SK-N-SH (cell line): ENCODE measurements around the gene DIO3.

ENCODE experiments used
- CTCF ChIP-seq: fragments of 200-600 bp; sonication (generic); IDR thresholded peaks from 2 replicates; pipeline ENCODE4 v1.6.1; 2017; ENCODE audit warnings: antibody characterized with exemption, mild to moderate bottlenecking, moderate library complexity
- EP300 ChIP-seq, 2 experiments: IDR thresholded peaks; 2 replicates each; pipeline versions ENCODE4 v1.4.0 to v1.6.1; 2012; ENCODE audit warnings: borderline replicate concordance in 1 of 2, low read depth in 1 of 2, low read length in 1 of 2
- EZH2phosphoT487 ChIP-seq: fragments of 200-600 bp; sonication (generic); IDR thresholded peaks from 2 replicates; pipeline ENCODE4 v1.6.1; 2017; ENCODE audit warnings: low read depth, mixed run types, mild to moderate bottlenecking, antibody characterized with exemption, moderate library complexity, borderline replicate concordance
- GABPA ChIP-seq: IDR thresholded peaks from 2 replicates; pipeline ENCODE4 v1.4.0; 2012; ENCODE audit warnings: low read depth, mild to moderate bottlenecking
- IRF3 ChIP-seq: fragments of 150-350 bp; IDR thresholded peaks from 2 replicates; pipeline ENCODE4 v1.6.1; 2016; ENCODE audit warnings: mild to moderate bottlenecking, low read depth, low read length
- JUND ChIP-seq: IDR thresholded peaks from 2 replicates; pipeline ENCODE4 v1.4.0; 2012
- PBX3 ChIP-seq: IDR thresholded peaks from 2 replicates; pipeline ENCODE4; 2012
- POLR2AphosphoS5 ChIP-seq: IDR thresholded peaks from 2 replicates; pipeline ENCODE4 v1.6.1; 2012; ENCODE audit warnings: low read depth, low read length
- RAD21 ChIP-seq: IDR thresholded peaks from 2 replicates; pipeline ENCODE4 v1.6.1; 2012; ENCODE audit warnings: mild to moderate bottlenecking, low read length
- RCOR1 ChIP-seq: fragments of 150-350 bp; IDR thresholded peaks from 2 replicates; pipeline ENCODE4 v1.6.1; 2017; ENCODE audit warnings: antibody characterized with exemption, low read length
- REST ChIP-seq: IDR thresholded peaks from 2 replicates; pipeline ENCODE4 v1.6.1; 2012; ENCODE audit warnings: mild to moderate bottlenecking, low read depth, low read length, moderate library complexity
- TAF1 ChIP-seq: IDR thresholded peaks from 2 replicates; pipeline ENCODE4 v1.6.1; 2012; ENCODE audit warnings: low read depth, mild to moderate bottlenecking, low read length, moderate library complexity, borderline replicate concordance
- USF1 ChIP-seq: IDR thresholded peaks from 2 replicates; pipeline ENCODE4 v1.4.0; 2012; ENCODE audit warnings: low read depth, borderline replicate concordance
- YY1 ChIP-seq: IDR thresholded peaks from 2 replicates; pipeline ENCODE4 v1.4.0; 2012; ENCODE audit warnings: low read depth, mild to moderate bottlenecking

GRCh38 chr14:101575581-101575980 lies 14.3 kb downstream of the DIO3 start:
- TF ChIP-seq YY1 = no peak
- TF ChIP-seq REST = no peak
- no peak for TF ChIP-seq CTCF
- no peak for TF ChIP-seq TAF1
- TF ChIP-seq PBX3 = no peak
- TF ChIP-seq POLR2AphosphoS5 = no peak
- no peak for TF ChIP-seq GABPA
- TF ChIP-seq RAD21 = no peak
- no peak for TF ChIP-seq IRF3
- TF ChIP-seq EP300 (IDR thresholded peaks at IDR 0.05; ENCODE audit: borderline replicate concordance in 1 of 2, low read depth in 1 of 2, low read length in 1 of 2) = no peak
- no peak for TF ChIP-seq JUND
- TF ChIP-seq USF1 = no peak
- TF ChIP-seq RCOR1 = no peak
- TF ChIP-seq EZH2phosphoT487 = no peak
